Mesendoderm (in vitro differentiated cells): ENCODE results near the gene LAMA2.

ENCODE experiments used
- DNase-seq: peaks from one replicate; pipeline ENCODE4 v3.0.0; 2013
- H2AK5ac ChIP-seq: 2 replicates; pipeline ENCODE4 v1.6.1; 2013; ENCODE audit warnings: low read length, inconsistent platforms
- H2BK120ac ChIP-seq: 2 replicates; pipeline ENCODE4 v1.6.1; 2013; ENCODE audit warnings: low read depth, mild to moderate bottlenecking, low read length, moderate library complexity, mixed read lengths
- H2BK15ac ChIP-seq: replicated peaks from 2 replicates; pipeline ENCODE4 v1.6.1; 2013; ENCODE audit warnings: low read depth, mild to moderate bottlenecking, moderate library complexity
- H2BK5ac ChIP-seq: 2 replicates; pipeline ENCODE4 v1.6.1; 2013; ENCODE audit warnings: low read length, inconsistent platforms
- H3K18ac ChIP-seq: 2 replicates; pipeline ENCODE4 v1.6.1; 2013; ENCODE audit warnings: mild to moderate bottlenecking, low read length, mixed read lengths
- H3K23ac ChIP-seq: one replicate; pipeline ENCODE4 v1.6.1; 2013; ENCODE audit warnings: low read length
- H3K27ac ChIP-seq: 2 replicates; pipeline ENCODE4 v1.5.1; 2013; ENCODE audit warnings: low read depth, mild to moderate bottlenecking, inconsistent platforms, low read length, moderate library complexity
- H3K27me3 ChIP-seq: 2 replicates; pipeline ENCODE4 v1.6.1; 2013; ENCODE audit warnings: low read length, control low read depth, mild to moderate bottlenecking, inconsistent platforms; ENCODE audit not compliant: insufficient read depth, poor library complexity
- H3K36me3 ChIP-seq: 2 replicates; pipeline ENCODE4 v1.6.1; 2013; ENCODE audit warnings: low read length, inconsistent platforms; ENCODE audit not compliant: control insufficient read depth, insufficient read depth
- H3K4ac ChIP-seq: one replicate; pipeline ENCODE4 v1.6.1; 2013; ENCODE audit warnings: low read depth, mild to moderate bottlenecking, low read length, moderate library complexity
- H3K4me1 ChIP-seq: 2 replicates; pipeline ENCODE4 v1.6.1; 2013; ENCODE audit warnings: low read depth, low read length, inconsistent platforms; ENCODE audit not compliant: control insufficient read depth
- H3K4me2 ChIP-seq: 2 replicates; pipeline ENCODE4 v1.6.1; 2013; ENCODE audit warnings: low read length
- H3K4me3 ChIP-seq: 2 replicates; pipeline ENCODE4 v1.5.1; 2013; ENCODE audit warnings: mild to moderate bottlenecking, low read length
- H3K56ac ChIP-seq: one replicate; pipeline ENCODE4 v1.6.1; 2013; ENCODE audit warnings: low read length
- H3K79me1 ChIP-seq: 2 replicates; pipeline ENCODE4 v1.6.1; 2013; ENCODE audit warnings: low read length, inconsistent platforms
- H3K79me2 ChIP-seq: 2 replicates; pipeline ENCODE4 v1.6.1; 2013; ENCODE audit warnings: mild to moderate bottlenecking, low read length; ENCODE audit not compliant: control insufficient read depth, insufficient read depth
- H3K9ac ChIP-seq: 2 replicates; pipeline ENCODE4 v1.6.1; 2013; ENCODE audit warnings: low read length, inconsistent platforms
- H4K5ac ChIP-seq: one replicate; pipeline ENCODE4 v1.6.1; 2013; ENCODE audit warnings: low read length
- H4K8ac ChIP-seq: one replicate; pipeline ENCODE4 v1.6.1; 2013; ENCODE audit warnings: low read depth, mild to moderate bottlenecking, control low read depth, low read length, moderate library complexity
- WGBS: extraction: QIAGEN DNeasy Blood & Tissue Kit; methylation state at CpG from one replicate; pipeline ENCODE4 v1.1.7; 2013; ENCODE audit warnings: low lambda C conversion rate, missing lambda C conversion rate; ENCODE audit not compliant: insufficient coverage; ENCODE audit errors: extremely low coverage; 5-methylcytosine and 5-hydroxymethylcytosine counted together

The LAMA2 gene

DNA sequence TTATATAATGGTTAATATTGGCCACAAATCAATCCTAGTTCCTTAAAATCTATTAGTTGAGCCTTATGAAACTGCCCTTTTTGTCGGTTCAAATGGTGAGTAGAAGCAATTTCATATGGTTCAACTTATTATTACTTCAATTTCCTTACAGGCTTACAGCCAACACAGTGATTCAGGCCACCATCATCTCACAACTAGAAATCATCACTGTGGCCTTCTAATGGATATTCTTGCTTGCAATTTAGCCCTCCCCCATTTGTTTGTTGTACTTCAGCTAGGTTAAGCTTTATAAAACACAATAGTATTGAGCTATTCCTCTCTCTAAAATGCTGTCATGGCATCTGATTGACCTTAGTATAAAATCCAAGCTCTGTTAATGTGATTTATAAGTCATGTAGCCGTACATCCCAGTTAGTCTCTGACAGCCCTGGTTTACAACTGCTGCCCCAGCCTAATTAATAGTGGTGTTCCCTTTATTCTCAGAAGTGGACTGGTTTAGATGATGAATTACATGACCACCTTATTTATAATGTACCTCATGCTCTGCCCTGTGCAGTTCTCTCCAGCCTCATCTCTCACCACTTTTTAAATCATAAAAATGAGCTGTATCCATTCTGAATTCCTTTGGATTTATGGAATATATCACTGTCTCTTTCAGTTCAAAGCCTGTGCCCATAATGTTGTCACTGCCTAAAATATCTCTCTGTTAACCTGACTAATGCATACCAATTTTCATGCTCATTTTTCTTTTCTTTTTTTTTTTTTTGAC lies 36.7 kb downstream of the LAMA2 start:
- Histone ChIP-seq H3K79me1 (no peaks in the 10 kb centered on the region), H2BK15ac (no peak overlapping the region), H3K27me3 (no peaks in the 10 kb centered on the region), H2BK120ac (no peak overlapping the region), H2BK5ac (no peak overlapping the region), H4K5ac (no peak overlapping the region), H3K56ac (no peak overlapping the region), H3K4me1 (no peaks in the 10 kb centered on the region), H3K79me2 (no peaks in the 10 kb centered on the region), H4K8ac (no peak overlapping the region), H3K4me2 (no peak overlapping the region), H3K27ac (no peak overlapping the region), H3K18ac (no peak overlapping the region), H3K9ac (no peak overlapping the region), H3K4ac (no peak overlapping the region), H3K4me3 (no peak overlapping the region), H3K36me3 (no peaks in the 10 kb centered on the region), H2AK5ac (no peak overlapping the region), H3K23ac (no peak overlapping the region)
- no peak for DNase-seq
- no CpG with 5 or more reads among the region's 2 CpGs for WGBS

DNA sequence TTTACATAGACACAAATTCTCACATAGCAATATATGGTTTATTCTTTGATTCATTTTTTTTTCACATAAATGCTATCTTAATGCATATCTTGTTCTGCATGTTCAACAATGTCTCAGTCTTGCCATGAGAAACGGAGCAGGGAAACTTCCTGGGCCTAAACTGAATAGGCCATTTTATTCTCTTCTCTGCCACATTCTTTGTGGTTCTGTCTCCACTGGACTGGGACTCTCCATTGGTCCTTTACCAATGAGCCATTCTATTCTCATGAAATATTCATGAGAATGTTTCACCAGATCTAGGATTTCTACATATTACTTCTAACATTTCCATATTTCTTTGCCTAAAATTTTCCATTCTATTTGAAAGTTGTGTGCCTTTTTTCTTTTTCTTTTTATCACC lies 42.8 kb downstream of the LAMA2 start:
- H3K27ac ChIP-seq: no peak overlapping the region
- no peaks in the 10 kb centered on the region for H3K4me1 ChIP-seq
- no peak overlapping the region for H3K4me3 ChIP-seq
- H3K36me3 ChIP-seq: no peaks in the 10 kb centered on the region
- no peaks in the 10 kb centered on the region for H3K27me3 ChIP-seq
- no peak overlapping the region for H2AK5ac ChIP-seq
- no peaks in the 10 kb centered on the region for H3K79me1 ChIP-seq
- H2BK5ac ChIP-seq: no peak overlapping the region
- no peak overlapping the region for H3K23ac ChIP-seq
- no peaks in the 10 kb centered on the region for H3K79me2 ChIP-seq
- H4K5ac ChIP-seq: no peak overlapping the region
- H3K18ac ChIP-seq: no peak overlapping the region
- no peak overlapping the region for H2BK120ac ChIP-seq
- no peak overlapping the region for H2BK15ac ChIP-seq
- no peak overlapping the region for H4K8ac ChIP-seq
- DNase-seq: no peak
- H3K56ac ChIP-seq: no peak overlapping the region
- H3K9ac ChIP-seq: no peak overlapping the region
- WGBS: no CpG with 5 or more reads among the region's 1 CpG
- no peak overlapping the region for H3K4me2 ChIP-seq
- no peak overlapping the region for H3K4ac ChIP-seq

DNA sequence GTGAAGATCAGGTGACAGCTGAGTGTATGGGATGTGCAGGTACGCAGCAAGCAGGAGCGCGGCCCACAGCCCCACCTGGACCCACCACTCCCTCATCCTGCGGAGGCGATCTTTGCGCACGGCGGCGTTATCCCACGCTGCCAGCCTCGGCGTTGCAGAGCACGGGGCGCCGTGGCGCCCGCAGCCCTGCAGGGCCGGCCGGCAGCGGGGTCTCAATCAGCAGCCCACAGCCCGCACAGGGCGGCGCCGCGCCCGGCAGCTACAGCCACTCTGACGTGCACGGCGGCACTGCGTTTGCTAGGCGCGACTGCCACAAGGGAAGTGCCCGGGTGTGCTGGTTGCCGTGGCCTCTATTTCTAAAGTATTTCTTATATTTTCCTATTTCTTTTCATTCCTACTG lies 46.9 kb downstream of the LAMA2 start:
- H2BK5ac ChIP-seq: no peak overlapping the region
- no peak overlapping the region for H2BK15ac ChIP-seq
- H2BK120ac ChIP-seq: no peak overlapping the region
- H3K27me3 ChIP-seq: no peaks in the 10 kb centered on the region
- H4K5ac ChIP-seq: no peak overlapping the region
- no peak overlapping the region for H2AK5ac ChIP-seq
- no peak overlapping the region for H3K56ac ChIP-seq
- H3K18ac ChIP-seq: no peak overlapping the region
- no peak overlapping the region for H3K27ac ChIP-seq
- H3K79me1 ChIP-seq: no peaks in the 10 kb centered on the region
- H3K4me3 ChIP-seq: no peak overlapping the region
- H3K4me2 ChIP-seq: no peak overlapping the region
- no peaks in the 10 kb centered on the region for H3K4me1 ChIP-seq
- H3K36me3 ChIP-seq: no peaks in the 10 kb centered on the region
- H3K4ac ChIP-seq: no peak overlapping the region
- H3K79me2 ChIP-seq: no peaks in the 10 kb centered on the region
- no peak overlapping the region for H4K8ac ChIP-seq
- no CpG with 5 or more reads among the region's 34 CpGs for WGBS
- no peak overlapping the region for H3K9ac ChIP-seq
- no peak overlapping the region for H3K23ac ChIP-seq
- no peak for DNase-seq

DNA sequence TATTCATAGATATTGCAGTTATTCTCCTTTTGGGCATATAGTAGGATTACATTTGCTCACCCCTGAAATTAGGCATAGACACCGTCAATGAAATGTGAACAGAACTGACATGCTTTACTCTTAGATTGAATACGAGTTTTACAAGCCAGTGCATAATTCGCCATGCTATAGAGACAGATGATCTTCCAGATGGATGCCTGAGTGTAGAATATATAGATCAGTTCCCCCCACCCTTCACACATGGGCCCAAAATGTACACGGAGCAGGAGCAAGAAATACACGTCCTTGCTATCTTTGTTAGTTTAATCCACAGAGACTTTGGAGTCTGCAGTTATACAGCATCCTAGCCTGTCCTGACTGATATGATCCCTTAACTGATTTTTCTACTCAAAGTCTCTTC lies 47.4 kb downstream of the LAMA2 start:
- Histone ChIP-seq H2BK15ac (no peak overlapping the region), H3K18ac (no peak overlapping the region), H3K79me1 (no peaks in the 10 kb centered on the region), H4K8ac (no peak overlapping the region), H3K27me3 (no peaks in the 10 kb centered on the region), H3K27ac (no peak overlapping the region), H2BK120ac (no peak overlapping the region), H3K4ac (no peak overlapping the region), H2BK5ac (no peak overlapping the region), H3K23ac (no peak overlapping the region), H3K56ac (no peak overlapping the region), H4K5ac (no peak overlapping the region), H3K79me2 (no peaks in the 10 kb centered on the region), H3K9ac (no peak overlapping the region), H3K4me1 (no peaks in the 10 kb centered on the region), H3K4me2 (no peak overlapping the region), H3K4me3 (no peak overlapping the region), H2AK5ac (no peak overlapping the region), H3K36me3 (no peaks in the 10 kb centered on the region)
- no peak for DNase-seq
- WGBS: no CpG with 5 or more reads among the region's 5 CpGs

DNA sequence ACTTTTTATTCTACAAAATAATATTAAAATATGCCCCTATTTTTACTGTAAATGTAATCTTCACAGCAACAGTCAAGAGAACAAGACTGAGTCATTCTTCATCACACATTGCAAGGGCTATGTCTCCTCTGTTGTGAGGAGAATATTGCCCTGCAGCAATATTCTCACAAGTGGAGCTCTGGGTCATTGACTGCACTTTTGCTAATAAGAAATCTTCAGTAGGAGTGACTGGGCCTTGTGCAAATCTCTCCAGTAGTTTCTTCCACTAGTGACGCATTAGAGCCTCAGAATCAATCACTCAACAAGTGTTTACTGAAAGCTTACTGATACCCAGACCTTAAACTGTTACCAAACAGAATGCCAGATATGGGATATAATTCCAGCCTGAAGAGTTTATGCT lies 49.1 kb downstream of the LAMA2 start:
- H4K5ac ChIP-seq: no peak overlapping the region
- no peak overlapping the region for H3K23ac ChIP-seq
- peak; percentile 13 for DNase-seq
- H3K18ac ChIP-seq: no peak overlapping the region
- H2BK120ac ChIP-seq: no peak overlapping the region
- no peaks in the 10 kb centered on the region for H3K79me2 ChIP-seq
- no peaks in the 10 kb centered on the region for H3K36me3 ChIP-seq
- no peak overlapping the region for H4K8ac ChIP-seq
- H3K27me3 ChIP-seq: no peaks in the 10 kb centered on the region
- H2BK15ac ChIP-seq: no peak overlapping the region
- H2BK5ac ChIP-seq: no peak overlapping the region
- no peak overlapping the region for H3K4ac ChIP-seq
- no peaks in the 10 kb centered on the region for H3K4me1 ChIP-seq
- no peak overlapping the region for H3K9ac ChIP-seq
- no peak overlapping the region for H3K4me3 ChIP-seq
- no peak overlapping the region for H2AK5ac ChIP-seq
- no peak overlapping the region for H3K4me2 ChIP-seq
- WGBS: no CpG with 5 or more reads among the region's 1 CpG
- H3K79me1 ChIP-seq: no peaks in the 10 kb centered on the region
- no peak overlapping the region for H3K27ac ChIP-seq
- H3K56ac ChIP-seq: no peak overlapping the region

DNA sequence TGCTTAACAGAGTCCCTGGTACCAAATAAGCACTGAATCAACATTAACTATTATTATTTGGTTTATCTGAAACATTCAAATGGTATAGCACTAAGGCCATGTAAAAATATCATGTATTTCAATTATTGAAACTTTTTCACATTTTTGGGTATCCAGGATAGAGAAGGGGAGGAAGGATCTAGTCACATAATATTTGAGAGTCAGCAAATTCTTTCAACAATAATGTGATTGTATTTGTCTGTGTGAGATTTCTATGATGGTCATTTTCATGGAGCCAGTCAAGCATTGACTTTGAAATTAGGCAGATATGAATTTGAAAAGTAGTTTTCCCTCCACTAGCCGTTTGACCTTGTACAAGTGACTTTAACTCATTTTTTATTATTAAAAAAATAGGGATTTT lies 67.9 kb downstream of the LAMA2 start:
- Histone ChIP-seq H3K4me1 (no peaks in the 10 kb centered on the region), H3K56ac (no peak overlapping the region), H3K27ac (no peak overlapping the region), H4K5ac (no peak overlapping the region), H2AK5ac (no peak overlapping the region), H3K18ac (no peak overlapping the region), H2BK120ac (no peak overlapping the region), H3K4ac (no peak overlapping the region), H2BK5ac (no peak overlapping the region), H4K8ac (no peak overlapping the region), H2BK15ac (no peak overlapping the region), H3K27me3 (no peaks in the 10 kb centered on the region), H3K4me2 (no peak overlapping the region), H3K4me3 (no peak overlapping the region), H3K23ac (no peak overlapping the region), H3K79me1 (no peaks in the 10 kb centered on the region), H3K9ac (no peak overlapping the region), H3K79me2 (no peaks in the 10 kb centered on the region), H3K36me3 (no peaks in the 10 kb centered on the region)
- WGBS: no CpG with 5 or more reads among the region's 1 CpG
- DNase-seq: no peak
